Stimulated activated CD4-positive, alpha-beta T cell treated with anti-CD3 and anti-CD28 coated beads, TNF-alpha, amount 100 ng/mL, for 1 hour (primary cell): ENCODE results near the gene MAPK14.

Source experiments
- DNase-seq, 3 donors: peaks; one replicate each; pipeline ENCODE4 v3.0.0-alpha.2; 2020; ENCODE audit warnings: low read depth in 3 of 3, low spot score in 1 of 3

MAPK14 gene

DNA sequence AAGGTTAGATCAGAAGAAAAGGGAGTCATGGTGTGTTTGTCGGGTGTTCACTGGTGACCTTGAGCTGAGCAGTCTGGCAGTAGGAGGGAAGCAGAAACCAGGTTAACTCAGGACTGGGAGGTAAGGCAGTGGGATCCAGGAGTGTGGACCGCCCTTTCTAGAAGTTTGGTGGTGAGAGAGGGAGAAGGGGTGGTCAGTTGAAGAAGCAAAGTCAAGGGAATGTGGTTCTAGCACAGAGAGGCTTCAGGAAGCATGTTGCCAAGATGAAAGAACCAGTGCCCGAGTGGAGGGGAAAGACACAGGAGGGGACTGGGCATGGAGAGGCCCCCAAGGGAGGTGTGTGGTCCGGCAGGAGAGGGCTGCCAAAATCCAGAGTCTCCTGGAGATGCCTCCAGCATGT lies 106.3 kb downstream of the MAPK14 start:
- no peak for DNase-seq

DNA sequence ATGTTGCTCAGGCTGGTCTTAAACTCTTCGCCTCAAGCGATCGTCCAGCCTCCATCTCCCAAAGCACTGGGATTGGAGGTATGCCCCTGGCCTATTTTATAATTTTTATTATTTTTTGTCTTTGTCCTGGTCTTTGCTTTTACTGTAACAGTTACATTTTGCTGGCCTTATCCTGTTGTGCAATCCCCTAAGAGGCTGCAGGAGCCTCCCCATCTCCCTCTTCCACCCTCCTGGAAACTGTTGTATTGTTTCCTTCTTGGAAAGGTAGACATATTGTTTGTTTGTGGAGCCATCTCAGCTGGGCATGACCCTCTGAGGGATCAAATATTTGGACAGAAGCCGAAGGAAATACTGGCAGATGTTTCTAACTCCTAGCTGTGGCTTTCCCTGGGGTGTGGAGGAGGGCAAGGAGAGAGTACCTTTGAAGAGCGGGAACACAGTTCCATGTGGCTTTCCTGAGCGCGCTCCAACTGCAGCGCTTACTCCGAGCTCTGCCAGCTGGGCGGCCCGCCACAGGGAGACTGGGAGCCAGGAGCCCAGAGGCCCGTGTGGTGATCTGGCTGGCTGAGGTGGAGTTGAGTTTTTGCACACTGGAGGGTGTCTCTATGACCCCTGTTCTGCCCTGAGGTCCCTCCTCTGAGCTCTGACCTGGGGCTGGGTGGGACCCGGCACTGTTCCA lies 107.6 kb downstream of the MAPK14 start:
- no peak for DNase-seq

DNA sequence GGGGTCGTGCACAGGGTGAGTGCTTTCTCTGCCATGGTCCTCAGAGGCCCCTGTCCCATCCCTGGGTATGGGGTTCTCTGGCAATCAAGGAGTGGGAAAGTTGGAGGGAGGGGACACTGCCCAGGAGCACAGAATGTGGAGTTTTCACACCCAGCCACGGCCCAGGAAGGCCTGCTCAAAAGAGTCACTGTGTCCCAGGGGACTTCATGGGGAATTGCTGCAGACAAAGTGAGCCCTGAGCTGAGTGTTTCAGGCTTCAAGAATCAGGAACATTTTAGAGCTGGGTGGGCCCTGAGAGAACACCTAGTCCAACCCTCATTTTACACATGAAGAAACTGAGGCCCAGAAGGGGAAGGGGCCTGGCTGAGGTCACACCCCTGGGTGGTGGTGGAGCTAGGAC lies 108.4 kb downstream of the MAPK14 start:
- DNase-seq = no peak

DNA sequence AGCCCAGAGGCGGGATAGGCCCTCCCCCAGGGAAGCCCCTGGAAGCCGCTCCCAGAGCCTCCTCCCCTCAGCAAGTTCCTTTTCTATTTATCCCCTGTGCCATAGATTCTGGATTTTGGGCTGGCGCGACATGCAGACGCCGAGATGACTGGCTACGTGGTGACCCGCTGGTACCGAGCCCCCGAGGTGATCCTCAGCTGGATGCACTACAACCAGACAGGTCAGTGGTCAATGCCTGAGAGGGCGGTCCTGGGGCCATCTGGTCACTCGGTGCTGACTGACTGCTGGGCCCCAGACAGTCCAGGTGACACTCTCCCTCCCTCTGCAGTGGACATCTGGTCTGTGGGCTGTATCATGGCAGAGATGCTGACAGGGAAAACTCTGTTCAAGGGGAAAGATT lies 108.9 kb downstream of the MAPK14 start:
- no peak for DNase-seq

DNA sequence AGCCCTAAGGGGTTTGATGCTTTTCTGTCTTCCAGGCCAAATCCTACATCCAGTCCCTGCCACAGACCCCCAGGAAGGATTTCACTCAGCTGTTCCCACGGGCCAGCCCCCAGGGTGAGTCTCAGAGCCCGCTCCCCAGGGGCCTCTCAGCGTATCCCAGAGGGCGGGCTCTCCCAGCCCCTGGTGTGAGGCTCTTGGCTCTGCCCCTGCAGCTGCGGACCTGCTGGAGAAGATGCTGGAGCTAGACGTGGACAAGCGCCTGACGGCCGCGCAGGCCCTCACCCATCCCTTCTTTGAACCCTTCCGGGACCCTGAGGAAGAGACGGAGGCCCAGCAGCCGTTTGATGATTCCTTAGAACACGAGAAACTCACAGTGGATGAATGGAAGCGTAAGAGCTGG lies 111.1 kb downstream of the MAPK14 start:
- DNase-seq = no peak

DNA sequence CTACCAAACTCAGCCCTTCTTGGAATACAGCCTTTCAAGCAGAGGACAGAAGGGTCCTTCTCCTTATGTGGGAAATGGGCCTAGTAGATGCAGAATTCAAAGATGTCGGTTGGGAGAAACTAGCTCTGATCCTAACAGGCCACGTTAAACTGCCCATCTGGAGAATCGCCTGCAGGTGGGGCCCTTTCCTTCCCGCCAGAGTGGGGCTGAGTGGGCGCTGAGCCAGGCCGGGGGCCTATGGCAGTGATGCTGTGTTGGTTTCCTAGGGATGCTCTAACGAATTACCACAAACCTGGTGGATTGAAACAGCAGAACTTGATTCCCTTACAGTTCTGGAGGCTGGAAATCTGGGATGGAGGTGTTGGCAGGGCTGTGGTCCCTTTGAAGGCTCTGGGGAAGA lies 111.8 kb downstream of the MAPK14 start:
- no peak for DNase-seq

DNA sequence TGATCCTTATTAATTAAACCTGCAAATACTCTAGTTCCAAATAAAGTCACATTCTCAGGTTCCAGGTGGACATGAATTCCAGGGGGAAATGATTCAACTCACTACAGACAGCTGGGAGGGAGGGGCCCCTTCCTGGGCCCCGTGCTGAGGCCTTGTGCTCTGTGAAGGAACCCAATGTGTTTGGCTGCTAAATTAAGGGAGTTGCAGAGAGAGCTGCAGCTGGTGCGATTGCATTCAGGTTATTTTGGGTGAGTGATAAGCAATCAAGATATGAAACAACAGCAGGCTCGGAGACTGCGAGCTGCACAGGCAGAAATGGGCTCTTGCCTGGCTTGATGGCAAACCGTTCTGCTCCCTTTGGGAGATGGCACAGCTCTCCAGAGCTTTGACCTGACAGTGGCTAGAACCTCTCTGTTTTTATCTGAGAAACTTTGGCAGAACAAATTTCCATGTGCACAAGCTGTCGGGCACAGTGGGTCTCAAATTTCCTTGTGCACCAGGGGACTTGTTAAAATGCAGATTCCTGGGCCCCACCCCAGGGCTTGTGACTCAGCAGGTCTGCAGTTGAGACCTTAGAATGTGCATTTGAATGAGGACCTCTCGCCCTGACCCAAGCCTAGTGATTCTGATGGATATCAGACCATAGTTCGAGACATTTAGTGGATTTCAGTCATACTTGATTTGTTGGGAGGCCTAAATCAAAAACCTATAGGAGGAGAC lies 112.5 kb downstream of the MAPK14 start:
- DNase-seq = no peak

DNA sequence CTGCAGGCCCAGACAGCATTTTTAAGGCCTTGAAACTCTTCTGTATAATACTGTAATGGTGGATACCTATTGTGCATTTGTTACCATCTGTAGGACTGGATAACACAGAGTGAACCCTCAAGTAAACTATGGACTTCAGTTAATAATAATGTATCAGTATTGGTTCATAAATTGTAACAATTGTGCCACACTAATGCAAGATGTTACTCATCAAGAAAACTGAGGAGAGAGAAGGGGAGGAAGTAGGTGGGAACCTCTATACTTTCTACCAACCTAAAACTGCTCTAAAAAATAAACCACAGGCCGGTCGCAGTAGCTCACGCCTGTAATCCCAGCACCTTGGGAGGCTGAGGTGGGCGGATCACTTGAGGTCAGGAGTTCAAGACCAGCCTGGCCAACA lies 113.5 kb downstream of the MAPK14 start:
- DNase-seq = no peak

DNA sequence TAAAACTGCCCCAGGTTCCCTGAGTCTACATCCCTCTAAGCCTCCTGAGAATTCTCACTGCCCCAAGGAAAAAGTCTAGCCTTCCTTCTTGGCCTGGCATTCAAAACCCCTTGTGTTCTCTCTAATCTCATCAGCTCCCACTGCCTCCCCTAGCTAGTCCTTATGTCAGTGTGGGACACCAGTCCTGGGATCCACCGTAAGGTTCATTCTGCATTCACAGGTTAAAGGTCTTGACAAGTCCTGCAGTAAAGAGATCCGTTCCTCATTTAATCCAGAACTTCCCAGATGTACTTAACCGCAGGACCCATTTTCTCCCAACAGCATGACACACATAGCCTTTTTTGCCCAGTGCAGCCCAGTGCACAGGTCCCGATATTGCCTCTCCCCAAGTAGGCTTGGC lies 114.4 kb downstream of the MAPK14 start:
- no peak for DNase-seq

DNA sequence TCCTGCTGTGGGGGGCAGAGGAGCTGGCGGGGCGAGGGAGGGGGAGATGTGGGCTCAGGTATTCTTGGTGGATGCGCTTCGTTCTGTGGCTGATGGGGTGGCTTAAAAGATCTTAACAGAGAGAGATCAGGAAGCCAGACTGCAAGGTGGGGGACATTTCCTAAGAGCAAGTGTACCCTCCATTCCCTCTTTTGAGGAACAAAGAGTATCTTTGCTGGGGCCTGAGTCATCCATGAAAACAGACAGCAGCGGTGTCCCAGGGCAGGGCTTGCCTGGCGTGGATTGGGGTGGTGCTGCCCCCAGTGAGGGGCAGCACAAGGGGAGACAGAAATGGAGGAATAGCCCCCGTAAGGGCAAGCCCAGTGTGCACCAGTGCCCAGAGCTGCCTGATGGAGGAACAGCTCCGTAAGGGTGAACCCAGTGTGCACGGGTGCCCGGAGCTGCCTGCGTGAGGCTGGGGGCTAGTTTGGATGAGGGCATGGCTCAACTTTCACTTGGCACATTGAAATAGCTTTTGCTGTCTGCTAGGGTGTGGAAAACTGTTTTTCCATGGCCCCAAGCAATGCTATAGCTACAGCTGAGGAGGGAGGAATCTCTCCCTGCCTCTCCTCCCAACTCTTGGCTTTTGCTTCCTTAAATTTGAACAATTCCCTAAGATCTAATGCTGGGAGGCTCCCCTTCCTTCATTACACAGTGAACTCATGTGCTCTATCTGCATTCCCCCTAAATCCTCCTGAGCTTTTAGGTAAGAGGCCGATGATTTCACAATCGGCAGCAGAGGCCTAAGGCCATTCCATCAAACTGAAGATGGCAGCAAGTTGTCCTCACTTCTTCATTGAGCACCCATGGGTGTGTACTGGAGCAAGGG lies 115.6 kb downstream of the MAPK14 start:
- DNase-seq = no peak

DNA sequence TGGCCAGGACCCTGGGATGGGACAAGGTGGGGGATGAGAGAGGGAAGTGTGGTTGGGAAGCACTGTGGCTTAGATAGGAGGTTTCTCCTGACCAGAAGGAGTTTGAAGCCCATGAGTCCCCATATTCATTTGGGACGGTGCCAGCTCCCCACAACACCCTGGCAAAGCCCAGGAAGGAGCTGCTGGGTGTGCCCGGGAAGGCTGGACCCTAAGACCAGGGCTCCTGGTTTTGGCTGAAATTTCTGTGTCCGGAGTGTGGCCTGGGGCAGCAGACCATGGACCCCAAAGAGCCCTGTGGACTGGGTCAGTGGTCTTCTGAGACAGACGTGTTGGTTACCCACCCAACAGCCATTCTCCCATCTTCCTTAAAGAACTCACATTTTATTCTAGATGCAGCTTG lies 117.9 kb downstream of the MAPK14 start:
- no peak for DNase-seq

DNA sequence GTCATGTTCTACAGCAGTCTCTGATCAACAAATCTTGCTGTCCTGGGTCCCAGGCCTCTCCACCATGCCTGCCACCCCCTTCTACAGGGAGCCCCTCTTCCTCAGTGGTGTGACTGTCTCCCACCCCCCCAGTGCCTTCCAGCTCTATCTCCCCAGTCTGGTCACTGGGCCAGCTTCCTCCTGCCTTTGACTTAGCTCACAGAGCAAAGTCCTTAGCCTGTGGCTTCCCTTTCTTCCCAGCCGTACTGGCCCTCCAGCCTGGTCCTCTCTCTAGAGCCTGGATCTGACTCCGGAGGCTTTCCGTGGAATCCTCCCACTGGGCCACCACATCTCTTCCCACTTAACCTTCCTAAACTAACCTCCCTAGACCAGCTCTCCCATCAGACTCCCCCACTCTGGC lies 119.7 kb downstream of the MAPK14 start:
- no peak for DNase-seq

DNA sequence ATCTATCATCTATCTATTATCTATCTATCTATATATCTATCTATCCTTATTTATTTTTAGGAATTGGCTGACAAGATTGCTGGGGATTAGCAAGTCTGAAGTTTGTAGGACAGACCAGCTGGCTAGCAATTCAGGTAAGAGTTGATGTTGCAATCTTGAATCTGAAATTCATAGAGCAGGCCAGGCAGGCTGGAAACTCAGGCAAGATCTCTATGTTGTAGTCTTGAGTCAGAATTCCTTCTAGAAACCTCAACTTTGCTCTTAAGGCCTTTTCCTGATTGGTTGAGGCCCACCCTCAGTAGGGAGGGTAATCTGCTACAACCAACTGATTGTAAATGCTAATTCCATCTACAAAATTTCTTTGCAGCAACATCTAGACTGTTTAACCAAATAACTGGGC lies 121.9 kb downstream of the MAPK14 start:
- DNase-seq = no peak

DNA sequence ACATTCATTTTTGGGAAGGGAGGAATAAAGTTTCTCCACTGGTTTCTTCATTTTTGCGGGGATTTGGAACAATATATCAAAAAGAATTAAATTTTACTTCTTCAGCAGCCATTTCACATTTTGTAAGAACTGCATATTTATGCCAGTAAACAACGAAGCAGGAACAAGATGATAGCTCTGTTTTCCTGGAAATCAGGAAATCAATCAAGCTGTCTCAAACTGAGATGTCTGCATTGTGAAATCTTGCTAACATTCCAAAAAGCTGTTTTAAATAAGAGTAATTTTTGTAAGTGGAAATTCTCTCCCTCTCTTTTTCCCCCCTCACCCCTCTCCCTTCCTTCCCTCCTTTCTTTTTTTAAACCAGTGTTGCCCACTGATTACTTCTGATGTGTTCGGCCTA lies 122.7 kb downstream of the MAPK14 start:
- DNase-seq = no peak

DNA sequence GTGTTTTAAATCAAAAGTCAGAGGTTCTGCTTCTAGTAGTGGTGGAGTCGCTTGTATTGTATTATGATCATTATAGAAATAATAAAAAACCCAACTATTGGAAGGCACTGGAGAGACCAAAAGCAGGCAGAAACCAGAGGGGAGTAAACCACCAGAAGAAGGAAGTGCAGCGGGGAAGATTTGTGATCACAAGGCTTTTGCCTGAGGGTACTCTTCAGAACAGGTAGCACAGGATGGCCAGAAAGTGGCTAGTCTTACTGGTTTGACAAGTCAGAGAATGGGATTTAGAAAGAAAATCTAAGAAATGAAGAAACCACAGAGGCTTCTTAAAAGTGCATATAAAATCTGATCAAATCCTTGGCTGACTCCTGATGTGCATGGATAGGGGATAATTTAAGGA lies 126.7 kb downstream of the MAPK14 start:
- DNase-seq = no peak

DNA sequence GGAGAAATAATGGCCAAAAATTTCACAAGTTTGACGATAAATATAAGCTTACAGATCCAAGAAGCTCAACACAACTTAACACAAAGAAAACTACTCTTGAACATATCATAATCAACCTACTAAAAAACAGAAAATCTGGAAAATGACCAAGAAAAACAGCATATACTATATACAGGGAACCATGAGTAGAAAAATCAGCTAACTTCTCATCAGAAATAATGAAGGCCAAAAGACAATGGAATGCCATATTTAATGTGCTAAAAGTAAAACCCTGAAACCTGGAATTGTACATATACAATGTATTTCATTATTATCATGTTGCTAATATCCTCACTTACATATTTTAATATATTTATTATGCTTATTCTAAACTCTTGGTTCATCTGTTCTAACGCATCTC lies 128.1 kb downstream of the MAPK14 start:
- no peak for DNase-seq

DNA sequence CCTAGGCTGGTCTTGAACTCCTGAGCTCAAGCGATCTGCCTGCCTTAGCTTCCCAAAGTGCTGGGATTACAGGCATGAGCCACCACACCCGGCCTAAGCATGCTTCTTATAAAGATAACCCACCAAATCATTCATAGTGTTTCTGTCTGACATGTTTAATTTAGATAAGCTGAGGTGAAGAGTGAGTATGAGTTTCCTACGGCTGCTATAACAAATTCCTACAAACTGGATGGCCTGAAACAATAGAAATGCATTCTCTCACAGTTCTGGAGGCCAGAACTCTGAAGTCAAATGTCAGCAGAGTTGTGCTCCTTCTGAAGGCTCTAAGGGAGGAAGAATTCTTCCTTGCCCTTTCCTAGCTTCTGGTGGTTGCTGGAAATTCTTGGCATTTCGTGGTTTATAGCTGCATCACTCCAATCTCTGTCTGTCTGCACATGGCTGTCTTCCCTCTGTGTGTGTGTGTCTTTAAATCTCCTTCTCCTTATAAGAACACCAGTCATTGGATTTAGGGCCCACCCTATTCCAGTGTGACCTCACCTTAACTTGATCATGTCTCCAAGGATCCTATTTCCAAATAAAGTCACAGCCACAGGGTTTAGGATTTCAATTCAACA lies 132.6 kb downstream of the MAPK14 start:
- DNase-seq = no peak
